ENCODE results near the gene ANTKMT.

ANTKMT gene

DNA sequence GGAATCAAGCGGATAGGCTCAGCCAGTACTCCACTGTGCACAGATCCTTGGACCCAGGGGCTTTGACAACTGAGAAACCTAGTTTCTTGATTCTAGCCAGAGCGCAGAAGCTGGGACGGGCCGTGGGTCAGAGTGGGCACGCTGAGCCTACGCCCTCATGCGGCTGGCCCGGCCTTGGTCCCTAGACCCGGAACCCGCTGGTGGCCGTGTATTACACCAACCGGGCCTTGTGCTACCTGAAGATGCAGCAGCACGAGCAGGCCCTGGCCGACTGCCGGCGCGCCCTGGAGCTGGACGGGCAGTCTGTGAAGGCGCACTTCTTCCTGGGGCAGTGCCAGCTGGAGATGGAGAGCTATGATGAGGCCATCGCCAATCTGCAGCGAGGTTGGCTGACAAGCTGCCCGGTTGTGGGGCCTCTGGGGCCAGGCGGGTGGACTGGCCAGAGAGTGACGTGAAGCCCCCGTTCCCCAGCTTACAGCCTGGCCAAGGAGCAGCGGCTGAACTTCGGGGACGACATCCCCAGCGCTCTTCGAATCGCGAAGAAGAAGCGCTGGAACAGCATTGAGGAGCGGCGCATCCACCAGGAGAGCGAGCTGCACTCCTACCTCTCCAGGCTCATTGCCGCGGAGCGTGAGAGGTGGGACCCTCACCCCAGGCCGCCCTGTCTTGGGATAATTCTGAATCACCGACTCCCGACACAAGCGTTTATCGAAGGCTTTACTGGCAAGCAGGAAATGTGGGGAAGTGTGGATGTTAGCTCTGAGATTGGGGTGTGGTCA lies 39.8 kb upstream of the ANTKMT start:
- no peak overlapping the region for H3K27ac ChIP-seq (ENCODE audit: low read depth, low read length)

DNA sequence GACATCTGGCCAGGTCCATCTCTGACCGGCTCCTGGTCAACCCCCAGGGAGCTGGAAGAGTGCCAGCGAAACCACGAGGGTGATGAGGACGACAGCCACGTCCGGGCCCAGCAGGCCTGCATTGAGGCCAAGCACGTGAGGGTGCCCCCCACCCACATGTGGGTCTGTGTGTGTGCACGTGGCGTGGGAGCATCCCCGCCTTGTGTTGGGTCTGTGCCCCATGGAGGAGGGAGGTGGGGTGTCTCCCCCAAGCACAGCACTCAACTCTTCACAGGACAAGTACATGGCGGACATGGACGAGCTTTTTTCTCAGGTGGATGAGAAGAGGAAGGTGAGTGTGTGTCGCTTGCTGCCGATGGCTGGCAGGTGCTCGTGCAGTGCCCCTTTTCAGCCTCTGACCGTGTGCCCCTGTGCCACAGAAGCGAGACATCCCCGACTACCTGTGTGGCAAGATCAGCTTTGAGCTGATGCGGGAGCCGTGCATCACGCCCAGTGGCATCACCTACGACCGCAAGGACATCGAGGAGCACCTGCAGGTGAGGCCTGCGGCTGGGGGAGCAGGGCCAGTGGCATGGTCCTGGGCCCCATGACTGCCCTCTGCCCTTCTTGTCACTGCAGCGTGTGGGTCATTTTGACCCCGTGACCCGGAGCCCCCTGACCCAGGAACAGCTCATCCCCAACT lies 39.1 kb upstream of the ANTKMT start:
- no peak overlapping the region for H3K4me3 ChIP-seq (ENCODE audit: low read length)
- DNase-seq, result no peak
- no peak overlapping the region for H3K4ac ChIP-seq (ENCODE audit: low read depth, low read length)
- H3K36me3 ChIP-seq (ENCODE audit: control insufficient read depth, insufficient read depth, low read length), result peaks cover 13% of the 10 kb centered on the region
- H2BK120ac ChIP-seq (ENCODE audit: low read depth, low read length), result no peak overlapping the region
- no peak overlapping the region for H4K5ac ChIP-seq (ENCODE audit: low read length)
- H3K79me2 ChIP-seq (ENCODE audit: control insufficient read depth, insufficient read depth, low read length), result peaks cover 18% of the 10 kb centered on the region
- WGBS (ENCODE audit: extremely low coverage, insufficient coverage, low lambda C conversion rate), result no CpG with 5 or more reads among the region's 28 CpGs
- H3K18ac ChIP-seq (ENCODE audit: low read length), result no peak overlapping the region
- no peaks in the 10 kb centered on the region for H3K4me1 ChIP-seq (ENCODE audit: control insufficient read depth, low read depth, low read length)
- peaks cover 15% of the 10 kb centered on the region for H3K79me1 ChIP-seq (ENCODE audit: low read length)
- H4K8ac ChIP-seq (ENCODE audit: low read depth, low read length), result no peak overlapping the region
- no peak overlapping the region for H3K23ac ChIP-seq (ENCODE audit: low read length)
- H3K56ac ChIP-seq (ENCODE audit: low read length), result no peak overlapping the region
- H3K4me2 ChIP-seq (ENCODE audit: low read length), result no peak overlapping the region
- no peaks in the 10 kb centered on the region for H3K27me3 ChIP-seq (ENCODE audit: insufficient read depth, low read length, poor library complexity)
- H3K27ac ChIP-seq (ENCODE audit: low read depth, low read length), result no peak overlapping the region
- no peak overlapping the region for H2BK5ac ChIP-seq (ENCODE audit: low read length)
- H3K9ac ChIP-seq (ENCODE audit: low read length), result no peak overlapping the region
- no peak overlapping the region for H2BK15ac ChIP-seq (replicated peaks; ENCODE audit: low read depth)
- no peak overlapping the region for H2AK5ac ChIP-seq (ENCODE audit: low read length)

More for the DNA sequence above, 39.8 kb upstream of the ANTKMT start:
- peak overlapping the region; percentile 91 for H3K4me3 ChIP-seq (ENCODE audit: low read length)
- no peaks in the 10 kb centered on the region for H3K4me1 ChIP-seq (ENCODE audit: control insufficient read depth, low read depth, low read length)
- no peak overlapping the region for H2BK120ac ChIP-seq (ENCODE audit: low read depth, low read length)
- no peak overlapping the region for H2AK5ac ChIP-seq (ENCODE audit: low read length)
- no peak overlapping the region for H3K18ac ChIP-seq (ENCODE audit: low read length)
- no peak overlapping the region for H3K4ac ChIP-seq (ENCODE audit: low read depth, low read length)
- peak overlapping the region; percentile 94 for H3K9ac ChIP-seq (ENCODE audit: low read length)
- H3K79me1 ChIP-seq (ENCODE audit: low read length), result peaks cover 15% of the 10 kb centered on the region
- no peaks in the 10 kb centered on the region for H3K27me3 ChIP-seq (ENCODE audit: insufficient read depth, low read length, poor library complexity)
- H2BK5ac ChIP-seq (ENCODE audit: low read length), result no peak overlapping the region
- peaks cover 18% of the 10 kb centered on the region for H3K79me2 ChIP-seq (ENCODE audit: control insufficient read depth, insufficient read depth, low read length)
- DNase-seq, result no peak
- H3K4me2 ChIP-seq (ENCODE audit: low read length), result peak overlapping the region; percentile 94
- no peak overlapping the region for H3K23ac ChIP-seq (ENCODE audit: low read length)
- H4K8ac ChIP-seq (ENCODE audit: low read depth, low read length), result no peak overlapping the region
- H3K56ac ChIP-seq (ENCODE audit: low read length), result peak overlapping the region; percentile 92
- H3K36me3 ChIP-seq (ENCODE audit: control insufficient read depth, insufficient read depth, low read length), result peaks cover 13% of the 10 kb centered on the region
- H4K5ac ChIP-seq (ENCODE audit: low read length), result no peak overlapping the region
- no CpG with 5 or more reads among the region's 44 CpGs for WGBS (ENCODE audit: extremely low coverage, insufficient coverage, low lambda C conversion rate)
- no peak overlapping the region for H2BK15ac ChIP-seq (replicated peaks; ENCODE audit: low read depth)

DNA sequence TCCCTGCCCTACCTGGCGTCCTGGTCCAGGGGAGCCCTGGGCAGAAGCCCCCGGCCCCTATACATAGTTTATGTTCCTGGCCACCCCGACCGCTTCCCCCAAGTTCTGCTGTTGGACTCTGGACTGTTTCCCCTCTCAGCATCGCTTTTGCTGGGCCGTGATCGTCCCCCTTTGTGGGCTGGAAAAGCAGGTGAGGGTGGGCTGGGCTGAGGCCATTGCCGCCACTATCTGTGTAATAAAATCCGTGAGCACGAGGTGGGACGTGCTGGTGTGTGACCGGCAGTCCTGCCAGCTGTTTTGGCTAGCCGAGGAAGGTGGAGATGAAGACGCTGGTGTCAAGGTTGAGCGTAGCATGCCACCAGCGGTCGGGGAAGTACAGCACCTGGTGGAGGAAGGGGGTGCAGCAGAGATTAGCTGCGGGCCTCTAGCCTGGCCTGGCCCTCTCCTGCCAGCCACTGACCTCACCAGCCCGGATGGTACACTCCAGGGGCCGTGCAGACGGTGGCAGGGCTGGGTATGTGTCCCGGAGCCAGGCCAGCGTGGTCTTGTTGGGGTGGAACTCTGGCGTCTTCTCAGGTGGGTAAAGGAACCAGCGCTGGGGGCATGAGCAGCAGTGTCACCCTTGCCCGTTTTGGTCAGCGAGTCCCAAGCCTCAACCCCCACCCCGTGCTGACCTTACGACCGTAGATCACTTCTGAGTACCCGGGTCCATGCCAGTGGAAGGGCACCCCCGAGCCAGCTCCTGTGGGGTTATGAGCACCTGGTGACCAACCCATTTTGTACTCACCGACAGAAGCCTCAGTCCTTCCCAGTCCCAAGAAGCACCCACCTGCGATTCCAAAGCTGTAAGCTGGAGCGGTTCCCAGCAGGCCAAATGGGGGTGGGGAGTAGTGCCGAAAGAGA lies 38.2 kb upstream of the ANTKMT start:
- Histone ChIP-seq H3K4me3 (ENCODE audit: low read length) (no peak overlapping the region), H3K27me3 (ENCODE audit: insufficient read depth, low read length, poor library complexity) (no peaks in the 10 kb centered on the region), H3K4me1 (ENCODE audit: control insufficient read depth, low read depth, low read length) (no peaks in the 10 kb centered on the region), H3K56ac (ENCODE audit: low read length) (peak overlapping the region; percentile 49), H3K23ac (ENCODE audit: low read length) (no peak overlapping the region), H2BK120ac (ENCODE audit: low read depth, low read length) (no peak overlapping the region), H4K5ac (ENCODE audit: low read length) (no peak overlapping the region), H3K79me2 (ENCODE audit: control insufficient read depth, insufficient read depth, low read length) (peaks cover 18% of the 10 kb centered on the region), H3K4ac (ENCODE audit: low read depth, low read length) (no peak overlapping the region), H4K8ac (ENCODE audit: low read depth, low read length) (no peak overlapping the region), H3K9ac (ENCODE audit: low read length) (peak overlapping the region; percentile 93), H3K4me2 (ENCODE audit: low read length) (peak overlapping the region; percentile 49), H3K27ac (ENCODE audit: low read depth, low read length) (no peak overlapping the region), H3K79me1 (ENCODE audit: low read length) (peaks cover 15% of the 10 kb centered on the region), H3K18ac (ENCODE audit: low read length) (no peak overlapping the region), H2AK5ac (ENCODE audit: low read length) (no peak overlapping the region), H2BK15ac (replicated peaks; ENCODE audit: low read depth) (no peak overlapping the region), H2BK5ac (ENCODE audit: low read length) (no peak overlapping the region), H3K36me3 (ENCODE audit: control insufficient read depth, insufficient read depth, low read length) (peaks cover 13% of the 10 kb centered on the region)
- no CpG with 5 or more reads among the region's 36 CpGs for WGBS (ENCODE audit: extremely low coverage, insufficient coverage, low lambda C conversion rate)
- no peak for DNase-seq

DNA sequence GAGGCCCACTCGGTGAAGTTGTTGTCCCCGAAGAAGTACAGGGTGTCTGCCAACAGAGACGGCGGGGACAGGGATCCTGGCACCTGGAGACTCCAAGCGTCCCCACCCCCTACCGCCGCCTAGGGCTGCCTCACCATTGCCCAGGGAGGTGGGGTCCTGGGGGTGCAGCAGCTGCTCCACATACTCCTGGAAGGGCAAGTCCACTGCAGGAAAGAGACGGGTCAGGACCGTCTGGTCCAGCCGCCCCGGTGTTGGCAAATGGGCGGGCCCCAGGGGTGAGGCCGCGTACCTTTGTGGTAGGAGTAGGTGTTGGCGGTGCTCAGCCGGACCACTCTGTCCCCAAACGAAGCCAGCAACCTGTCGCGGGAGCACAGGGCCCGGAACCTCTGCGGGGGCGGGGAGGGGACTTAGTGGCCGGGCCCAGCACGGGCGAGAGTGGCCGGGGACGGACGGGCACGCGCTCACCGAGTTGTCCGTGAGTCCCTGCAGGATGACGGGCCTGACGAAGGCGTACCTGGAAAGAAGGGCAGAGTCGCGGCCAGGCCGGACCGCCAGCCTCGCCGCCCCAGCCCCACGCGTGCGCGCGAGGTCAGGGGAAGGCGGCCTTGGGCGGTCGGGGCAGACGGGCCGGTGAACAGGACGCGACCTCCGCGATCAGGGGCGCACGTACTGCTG lies 37.4 kb upstream of the ANTKMT start:
- WGBS (ENCODE audit: extremely low coverage, insufficient coverage, low lambda C conversion rate), result no CpG with 5 or more reads among the region's 57 CpGs
- no peak overlapping the region for H2BK120ac ChIP-seq (ENCODE audit: low read depth, low read length)
- peak overlapping the region; percentile 93 for H3K9ac ChIP-seq (ENCODE audit: low read length)
- DNase-seq, result peak; percentile 43
- H3K4ac ChIP-seq (ENCODE audit: low read depth, low read length), result no peak overlapping the region
- no peak overlapping the region for H4K8ac ChIP-seq (ENCODE audit: low read depth, low read length)
- H2AK5ac ChIP-seq (ENCODE audit: low read length), result no peak overlapping the region
- H3K4me2 ChIP-seq (ENCODE audit: low read length), result peak overlapping the region; percentile 49
- H3K79me1 ChIP-seq (ENCODE audit: low read length), result peaks cover 15% of the 10 kb centered on the region
- no peaks in the 10 kb centered on the region for H3K27me3 ChIP-seq (ENCODE audit: insufficient read depth, low read length, poor library complexity)
- H4K5ac ChIP-seq (ENCODE audit: low read length), result no peak overlapping the region
- no peak overlapping the region for H3K18ac ChIP-seq (ENCODE audit: low read length)
- H2BK15ac ChIP-seq (replicated peaks; ENCODE audit: low read depth), result no peak overlapping the region
- no peak overlapping the region for H2BK5ac ChIP-seq (ENCODE audit: low read length)
- H3K79me2 ChIP-seq (ENCODE audit: control insufficient read depth, insufficient read depth, low read length), result peaks cover 18% of the 10 kb centered on the region
- peak overlapping the region; percentile 63 for H3K4me3 ChIP-seq (ENCODE audit: low read length)
- peak overlapping the region; percentile 21 for H3K27ac ChIP-seq (ENCODE audit: low read depth, low read length)
- H3K23ac ChIP-seq (ENCODE audit: low read length), result no peak overlapping the region
- no peaks in the 10 kb centered on the region for H3K4me1 ChIP-seq (ENCODE audit: control insufficient read depth, low read depth, low read length)
- H3K36me3 ChIP-seq (ENCODE audit: control insufficient read depth, insufficient read depth, low read length), result peaks cover 13% of the 10 kb centered on the region
- H3K56ac ChIP-seq (ENCODE audit: low read length), result peak overlapping the region; percentile 96

DNA sequence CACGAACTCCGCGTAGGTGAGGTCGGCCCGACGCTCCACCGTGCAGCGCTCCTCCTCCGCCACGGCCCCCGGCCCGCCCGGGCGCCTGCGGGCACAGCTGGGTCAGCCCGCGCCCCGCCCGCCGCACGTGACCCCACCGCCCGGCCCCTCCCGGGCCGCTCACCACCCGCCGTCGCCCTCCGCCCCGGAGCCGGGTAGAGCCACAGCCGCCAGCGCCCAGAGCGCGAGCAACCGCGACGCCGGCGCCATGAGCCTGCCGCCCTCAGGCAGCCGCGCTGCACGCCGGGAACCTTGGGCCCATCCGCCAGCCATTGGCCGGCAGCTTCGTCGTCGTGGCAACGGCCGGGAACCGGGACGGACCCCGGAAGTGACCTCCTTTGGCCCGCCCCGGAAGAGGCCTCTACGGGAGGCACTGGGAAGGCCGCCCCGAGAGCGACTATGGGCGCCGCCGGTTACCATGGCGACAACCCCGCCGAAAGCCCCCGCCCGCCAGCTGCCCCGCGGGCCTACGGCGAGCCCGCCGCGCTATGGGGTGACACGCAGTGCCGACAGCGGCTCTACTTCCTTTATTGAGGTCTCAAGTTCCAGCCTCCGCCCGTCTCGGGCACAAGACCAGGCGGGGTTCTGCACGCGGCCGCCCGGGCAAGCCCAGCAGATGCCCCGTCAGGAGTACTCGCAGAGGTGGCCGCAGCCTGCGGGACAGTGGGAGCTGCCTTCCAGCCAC lies 36.7 kb upstream of the ANTKMT start, which contains the start of gene JMJD8:
Gene JMJD8 (minus strand): TSS at position 264 of the 724 bp plus-strand sequence. CDS start 15 bp downstream, at position 249.
- Histone ChIP-seq H3K9ac (ENCODE audit: low read length) (peak within 1 kb of the TSS; percentile 93), H4K5ac (ENCODE audit: low read length) (no peak within 1 kb of the TSS), H3K79me2 (ENCODE audit: control insufficient read depth, insufficient read depth, low read length) (peaks cover 18% of the 10 kb centered on the region), H3K23ac (ENCODE audit: low read length) (no peak within 1 kb of the TSS), H3K4me1 (ENCODE audit: control insufficient read depth, low read depth, low read length) (no peaks in the 10 kb centered on the region), H3K4me2 (ENCODE audit: low read length) (peak within 1 kb of the TSS; percentile 49), H4K8ac (ENCODE audit: low read depth, low read length) (no peak within 1 kb of the TSS), H3K18ac (ENCODE audit: low read length) (peak within 1 kb of the TSS; percentile 42), H2BK15ac (replicated peaks; ENCODE audit: low read depth) (no peak within 1 kb of the TSS), H3K79me1 (ENCODE audit: low read length) (peaks cover 19% of the 10 kb centered on the region), H2AK5ac (ENCODE audit: low read length) (no peak within 1 kb of the TSS), H2BK120ac (ENCODE audit: low read depth, low read length) (no peak within 1 kb of the TSS), H2BK5ac (ENCODE audit: low read length) (no peak within 1 kb of the TSS), H3K36me3 (ENCODE audit: control insufficient read depth, insufficient read depth, low read length) (peaks cover 13% of the 10 kb centered on the region), H3K27ac (ENCODE audit: low read depth, low read length) (peak within 1 kb of the TSS; percentile 21), H3K4ac (ENCODE audit: low read depth, low read length) (no peak within 1 kb of the TSS), H3K27me3 (ENCODE audit: insufficient read depth, low read length, poor library complexity) (no peaks in the 10 kb centered on the region), H3K56ac (ENCODE audit: low read length) (peak within 1 kb of the TSS; percentile 96), H3K4me3 (ENCODE audit: low read length) (peak within 1 kb of the TSS; percentile 63)
- peak; percentile 97 for DNase-seq
- no CpG with 5 or more reads among the region's 91 CpGs for WGBS (ENCODE audit: extremely low coverage, insufficient coverage, low lambda C conversion rate)

All from mesendoderm (in vitro differentiated cells).